Gastroesophageal sphincter (tissue), 4 donors: ENCODE data around the gene RB1. TPM values are rescaled to one million over a fixed set of nuclear protein-coding genes. Genes with fewer than 3 reads are reported as not detected.

ENCODE experiments used
- ATAC-seq: fragments of 150-250 bp; one replicate; pipeline ENCODE4 v1.9.1; 2016; ENCODE audit warnings: mild to moderate bottlenecking, moderate library complexity
- H3K27ac ChIP-seq, 4 donors: fragments of 200-600 bp; sonication (generic) in 3 of 4; 1 replicate in 3 of 4; 2 replicates in 1 of 4; pipeline ENCODE4 v1.5.1; 2016 to 2019
- H3K27me3 ChIP-seq: fragments of 200-600 bp; sonication (generic); one replicate; pipeline ENCODE4 v1.5.1; 2019
- H3K36me3 ChIP-seq, 2 donors: fragments of 200-600 bp; sonication (generic); one replicate each; pipeline ENCODE4 v1.5.1; 2019; ENCODE audit warnings: control low read depth in 1 of 2
- H3K4me1 ChIP-seq, 3 donors: fragments of 200-600 bp; sonication (generic); 1 replicate in 2 of 3; 2 replicates in 1 of 3; pipeline ENCODE4 v1.5.1; 2016 to 2019; ENCODE audit warnings: control low read depth in 2 of 3
- H3K4me3 ChIP-seq, 2 donors: fragments of 200-600 bp; sonication (generic); one replicate each; pipeline ENCODE4 v1.5.1; 2019; ENCODE audit warnings: mild to moderate bottlenecking in 1 of 2, moderate library complexity in 1 of 2
- H3K9me3 ChIP-seq, 3 donors: fragments of 200-600 bp; sonication (generic); one replicate each; pipeline ENCODE4 v1.5.1; 2017 to 2019; ENCODE audit warnings: control low read depth in 2 of 3
- CTCF ChIP-seq, 4 experiments: fragments of 200-600 bp in 2 of 4; fragments of 450-650 bp in 2 of 4; sonication (generic) in 1 of 4; IDR thresholded peaks; one replicate each; pipeline ENCODE4 v1.5.1; 2017 to 2019; ENCODE audit warnings: antibody characterized with exemption in 4 of 4, mild to moderate bottlenecking in 2 of 4, moderate library complexity in 2 of 4
- EP300 ChIP-seq: sonication (generic); formaldehyde crosslinking; IDR thresholded peaks from one replicate; pipeline ENCODE4 v1.6.1; 2017; ENCODE audit warnings: antibody characterized with exemption, mild to moderate bottlenecking
- POLR2A ChIP-seq, 2 donors: fragments of 450-650 bp; IDR thresholded peaks; one replicate each; pipeline ENCODE4 v1.6.1; 2017; ENCODE audit warnings: antibody characterized with exemption in 2 of 2, mild to moderate bottlenecking in 2 of 2, moderate library complexity in 1 of 2
- POLR2AphosphoS5 ChIP-seq: sonication (generic); formaldehyde crosslinking; IDR thresholded peaks from one replicate; pipeline ENCODE4 v1.6.1; 2017; ENCODE audit warnings: antibody characterized with exemption
- WGBS, 2 donors: methylation state at CpG; one replicate each; pipeline ENCODE4 v1.1.5; 2018; ENCODE audit warnings: low coverage in 1 of 2; 5-methylcytosine and 5-hydroxymethylcytosine counted together
- total RNA-seq, 4 donors: library from RNA; depleted of rRNA; stranded (reverse); fragments of >200 nt; gene quantifications; one replicate each; pipeline ENCODE4 v1.1.0, GENCODE V29; 2016

Gene RB1
- total RNA-seq, 4 donors from 2014 or later, result 26.5 to 37.2 (median 29.4) TPM

GRCh38 chr13:48402325-48402932 lies 98.9 kb downstream of the RB1 start:
- H3K4me1 ChIP-seq, result peaks cover 6 to 66% (median 21%) of the 10 kb centered on the region in 3 donors
- H3K4me3 ChIP-seq, result no peak overlapping the region
- 38 to 51% methylated on average over 1 to 2 of the region's 2 CpGs for WGBS, 2 donors
- TF ChIP-seq CTCF (IDR thresholded peaks at IDR 0.05) (no peak), EP300 (no peak), POLR2AphosphoS5 (no peak), POLR2A (IDR thresholded peaks at IDR 0.05) (no peak)
- H3K27me3 ChIP-seq, result no peaks in the 10 kb centered on the region
- peak overlapping the region in 2 of 4 donors; percentile 8 to 71 for H3K27ac ChIP-seq
- H3K36me3 ChIP-seq, result no peaks in the 10 kb centered on the region
- H3K9me3 ChIP-seq, result no peaks in the 10 kb centered on the region
- ATAC-seq, result no peak

- peaks cover 6 to 60% (median 17%) of the 10 kb centered on the region in 3 donors for H3K4me1 ChIP-seq
- peak overlapping the region in 3 of 4 donors; percentile 52 to 71 (median 59) for H3K27ac ChIP-seq
- H3K27me3 ChIP-seq, result no peaks in the 10 kb centered on the region
- H3K36me3 ChIP-seq, result no peaks in the 10 kb centered on the region
- TF ChIP-seq CTCF (IDR thresholded peaks at IDR 0.05) (no peak), EP300 (no peak), POLR2AphosphoS5 (peak; percentile 17), POLR2A (IDR thresholded peaks at IDR 0.05) (no peak)
- ATAC-seq, result peak; percentile 56
- H3K9me3 ChIP-seq, result no peaks in the 10 kb centered on the region
- peak overlapping the region in 1 of 2 donors; percentile 16 for H3K4me3 ChIP-seq
- WGBS, 2 donors, result 38 to 44% methylated on average over 2 of the region's 2 CpGs
Measured at GRCh38 chr13:48403151-48403631, 99.6 kb downstream of the RB1 start.

DNA sequence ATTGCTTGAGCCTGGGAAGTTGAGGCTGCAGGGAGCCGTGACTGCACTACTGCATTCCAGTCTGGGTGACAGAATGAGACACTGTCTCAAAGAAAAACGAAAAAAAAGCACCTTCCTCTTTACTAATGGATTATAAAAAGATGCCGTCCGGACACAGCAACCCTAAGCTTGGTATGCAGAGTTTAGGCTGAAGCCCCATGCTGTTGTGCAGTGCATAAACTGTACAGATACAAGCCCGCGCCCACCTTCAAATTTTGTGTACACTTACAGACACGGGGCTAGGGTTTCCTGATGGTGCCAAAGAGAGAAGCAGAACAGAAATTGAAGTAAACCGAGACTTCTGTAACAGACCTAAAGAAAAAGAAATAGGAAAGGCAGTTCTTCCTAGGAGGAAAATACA lies 100.4 kb downstream of the RB1 start:
- peaks cover 6 to 53% (median 17%) of the 10 kb centered on the region in 3 donors for H3K4me1 ChIP-seq
- H3K9me3 ChIP-seq, result no peaks in the 10 kb centered on the region
- H3K27ac ChIP-seq, result peak overlapping the region in 3 of 4 donors; percentile 52 to 71 (median 59)
- H3K36me3 ChIP-seq, result no peaks in the 10 kb centered on the region
- WGBS, 2 donors, result 62 to 93% methylated on average over 8 of the region's 8 CpGs
- H3K4me3 ChIP-seq, result peak overlapping the region in 1 of 2 donors; percentile 2
- ATAC-seq, result no peak
- TF ChIP-seq POLR2AphosphoS5 (no peak), POLR2A (IDR thresholded peaks at IDR 0.05) (no peak), EP300 (no peak), CTCF (IDR thresholded peaks at IDR 0.05) (no peak)
- H3K27me3 ChIP-seq, result no peaks in the 10 kb centered on the region

- no peaks in the 10 kb centered on the region for H3K36me3 ChIP-seq
- H3K27ac ChIP-seq, result peak overlapping the region in 2 of 4 donors; percentile 52 to 71
- H3K4me1 ChIP-seq, result peaks cover 6 to 47% (median 13%) of the 10 kb centered on the region in 3 donors
- H3K9me3 ChIP-seq, result no peaks in the 10 kb centered on the region
- no peak for ATAC-seq
- TF ChIP-seq POLR2A (IDR thresholded peaks at IDR 0.05) (no peak), CTCF (IDR thresholded peaks at IDR 0.05) (no peak), POLR2AphosphoS5 (no peak), EP300 (no peak)
- 44 to 55% methylated on average over 1 of the region's 1 CpG for WGBS, 2 donors
- H3K27me3 ChIP-seq, result no peaks in the 10 kb centered on the region
- H3K4me3 ChIP-seq, result no peak overlapping the region
Measured at GRCh38 chr13:48404952-48405351, 101.4 kb downstream of the RB1 start.

- ATAC-seq, result no peak
- H3K4me1 ChIP-seq, result peaks cover 0 to 37% (median 4%) of the 10 kb centered on the region in 3 donors
- H3K36me3 ChIP-seq, result no peaks in the 10 kb centered on the region
- no peaks in the 10 kb centered on the region for H3K9me3 ChIP-seq
- H3K27me3 ChIP-seq, result no peaks in the 10 kb centered on the region
- no peak overlapping the region for H3K27ac ChIP-seq
- TF ChIP-seq POLR2A (IDR thresholded peaks at IDR 0.05), result no peak
- TF ChIP-seq CTCF (IDR thresholded peaks at IDR 0.05), result no peak
- TF ChIP-seq POLR2AphosphoS5, result no peak
- TF ChIP-seq EP300, result no peak
- no peak overlapping the region for H3K4me3 ChIP-seq
Measured at GRCh38 chr13:48405875-48406274, 102.3 kb downstream of the RB1 start.
